DMS153 (cell line): ENCODE measurements around the gene BLVRA.
"Not testable (repeated sequence)": the region's sequence is repeated elsewhere in the genome, so short reads cannot be mapped to it uniquely, and the experiment has no call there.

Experiments
- DNase-seq: peaks from one replicate; lab custom pipeline; 2025; lab: John Stamatoyannopoulos, UW

BLVRA gene

GRCh38 chr7:43808410-43808809, 49.9 kb downstream of the BLVRA start:
- DNase-seq = no peak

DNA sequence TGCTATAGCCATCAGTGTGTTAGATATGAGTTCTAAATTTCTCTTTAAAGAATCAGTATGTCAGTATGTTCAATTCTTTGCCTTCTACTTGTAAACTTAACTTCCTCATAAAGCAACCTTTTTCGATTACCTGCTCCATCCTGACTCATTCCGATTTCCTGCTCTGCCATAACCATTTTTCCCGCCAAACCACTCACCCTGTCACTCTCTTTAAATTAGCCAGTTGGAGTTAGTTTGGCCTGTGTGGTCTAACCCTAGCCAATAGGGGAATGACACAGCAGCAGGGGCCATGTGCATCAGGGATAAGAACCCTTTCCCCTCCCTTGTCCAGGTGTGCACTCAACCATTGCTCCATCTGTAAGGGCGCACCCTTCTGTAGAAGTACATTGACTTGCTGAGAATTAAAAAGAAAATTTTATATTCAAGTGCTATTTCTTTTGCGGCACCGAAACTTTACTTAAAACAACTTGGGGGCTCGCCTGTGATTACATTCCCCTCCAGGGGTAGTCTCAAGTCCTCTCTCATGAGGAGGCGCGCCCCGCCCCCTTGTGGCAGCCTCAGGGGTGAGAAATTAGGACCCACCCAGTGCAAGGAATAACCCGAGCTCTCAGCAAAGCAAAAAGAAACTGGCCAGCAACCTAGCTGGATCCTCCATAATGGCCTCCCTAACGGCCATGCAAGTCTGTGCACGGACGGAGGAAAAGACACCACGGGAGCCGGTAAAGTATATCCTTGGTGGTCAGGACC, 51.9 kb downstream of the BLVRA start:
- DNase-seq = not testable (repeated sequence)

DNA sequence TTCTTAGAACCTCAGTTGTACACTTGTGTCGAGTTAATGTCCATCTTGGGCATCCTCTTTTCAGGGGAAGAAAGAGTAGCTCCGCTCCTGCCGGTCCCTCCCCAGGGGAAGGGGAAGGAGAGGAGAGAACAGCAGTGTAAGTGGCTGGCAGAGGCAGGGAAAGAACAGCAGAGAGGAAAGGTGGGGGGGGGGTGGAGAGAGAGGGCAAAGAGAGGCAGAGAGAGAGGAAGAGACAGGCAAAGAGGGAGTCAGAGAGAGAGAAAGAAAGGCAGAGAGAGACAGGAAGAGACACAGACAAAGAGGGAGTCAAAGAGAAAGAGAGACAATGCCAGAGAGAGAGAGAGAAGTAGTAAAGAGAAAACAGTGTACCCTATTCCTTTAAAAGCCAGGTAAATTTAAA, 56.9 kb downstream of the BLVRA start:
- no peak for DNase-seq

DNA sequence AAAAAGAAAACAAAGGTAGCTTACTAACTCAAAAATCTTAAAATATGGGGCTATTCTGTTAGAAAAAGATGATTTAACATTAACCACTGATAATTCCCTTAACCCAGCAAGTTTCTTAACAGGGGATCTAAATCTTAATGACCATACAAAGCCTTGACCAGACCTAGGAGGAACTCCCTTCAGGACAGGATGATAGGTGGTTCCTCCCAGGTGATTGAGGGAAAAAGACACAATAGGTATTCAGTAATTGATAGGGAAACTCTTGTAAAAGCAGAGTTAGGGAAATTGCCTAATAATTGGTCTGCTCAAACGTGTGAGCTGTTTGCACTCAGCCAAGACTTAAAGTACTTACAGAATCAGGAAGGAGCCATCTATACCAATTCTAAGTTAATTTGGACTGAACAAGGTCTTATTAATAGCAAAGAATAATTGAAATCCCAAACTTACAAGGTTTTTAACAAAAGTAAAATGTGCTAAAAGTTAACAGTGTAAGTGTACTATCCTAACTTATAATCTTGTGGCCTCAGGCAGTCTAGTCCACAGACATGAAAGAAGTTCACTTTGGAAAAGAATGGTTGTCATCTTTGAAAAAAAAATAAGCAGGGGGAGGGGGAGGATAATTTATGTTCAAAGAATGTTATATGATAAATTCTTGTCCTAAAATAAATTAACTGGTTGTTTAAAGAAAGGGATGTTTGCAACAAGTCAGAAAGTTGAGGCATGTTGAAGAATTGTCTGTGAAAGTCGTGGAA, 57.7 kb downstream of the BLVRA start:
- DNase-seq = not testable (repeated sequence)

- not testable (repeated sequence) for DNase-seq
Measured at GRCh38 chr7:43823425-43823824, 64.9 kb downstream of the BLVRA start.

DNA sequence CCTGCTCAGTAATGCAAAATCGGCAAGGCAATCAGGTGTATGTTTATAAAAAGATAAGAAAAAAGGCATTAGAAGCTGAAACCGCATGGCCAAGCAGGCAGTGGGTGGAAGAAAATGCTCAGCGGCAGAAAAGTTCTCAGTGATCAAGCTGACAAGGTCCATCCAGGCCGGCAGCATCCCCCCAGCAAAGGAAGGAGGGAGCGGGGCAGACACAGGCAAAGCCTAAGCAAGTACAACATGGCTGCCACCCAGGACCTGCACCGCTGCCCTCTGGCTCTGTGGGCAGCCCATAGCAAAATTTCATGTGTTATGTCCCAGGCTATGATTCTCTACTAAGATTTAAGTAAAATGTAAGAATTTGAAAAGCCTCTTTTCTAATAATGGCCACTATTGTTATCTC, 65.5 kb downstream of the BLVRA start:
- no peak for DNase-seq

DNA sequence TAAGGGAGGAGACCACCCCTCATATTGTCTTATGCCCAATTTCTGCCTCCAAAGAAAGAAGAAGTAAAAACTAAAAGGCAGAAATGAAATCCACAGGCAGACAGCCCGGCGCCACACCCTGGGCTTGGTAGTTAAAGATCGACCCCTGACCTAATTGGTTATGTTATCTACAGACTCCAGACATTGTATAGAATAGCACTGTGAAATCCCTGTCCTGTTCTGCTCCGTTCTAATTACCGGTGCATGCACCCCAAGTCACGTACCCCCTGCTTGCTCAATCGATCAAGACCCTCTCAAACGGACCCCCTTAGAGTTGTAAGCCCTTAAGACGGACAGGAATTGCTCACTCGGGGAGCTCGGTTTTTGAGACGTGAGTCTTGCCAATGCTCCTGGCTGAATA, 66.0 kb downstream of the BLVRA start:
- DNase-seq = not testable (repeated sequence)

DNA sequence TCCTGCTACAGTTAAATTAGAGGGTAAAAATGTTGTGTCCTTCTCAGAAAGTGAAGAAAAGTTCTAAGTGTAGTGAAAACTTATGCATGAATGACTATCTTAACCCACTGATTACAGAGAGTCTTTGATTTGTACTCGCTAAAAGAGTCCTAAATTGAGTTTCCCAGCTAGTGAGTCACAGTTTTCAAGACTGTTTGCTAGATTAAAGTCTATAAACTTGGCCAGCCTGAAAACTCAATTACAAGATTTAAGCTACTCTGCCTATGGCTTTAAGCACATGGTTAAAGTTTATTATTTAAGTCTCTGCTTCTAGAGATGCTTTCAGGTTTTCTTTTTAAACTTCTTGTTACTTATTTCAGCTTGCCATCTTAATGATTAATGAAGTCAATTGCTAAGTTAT, 66.5 kb downstream of the BLVRA start:
- DNase-seq = no peak

- no peak for DNase-seq
Measured at GRCh38 chr7:43825391-43825808, 66.9 kb downstream of the BLVRA start.

- DNase-seq = not testable (repeated sequence)
Measured at GRCh38 chr7:43830917-43831316, 72.4 kb downstream of the BLVRA start.

DNA sequence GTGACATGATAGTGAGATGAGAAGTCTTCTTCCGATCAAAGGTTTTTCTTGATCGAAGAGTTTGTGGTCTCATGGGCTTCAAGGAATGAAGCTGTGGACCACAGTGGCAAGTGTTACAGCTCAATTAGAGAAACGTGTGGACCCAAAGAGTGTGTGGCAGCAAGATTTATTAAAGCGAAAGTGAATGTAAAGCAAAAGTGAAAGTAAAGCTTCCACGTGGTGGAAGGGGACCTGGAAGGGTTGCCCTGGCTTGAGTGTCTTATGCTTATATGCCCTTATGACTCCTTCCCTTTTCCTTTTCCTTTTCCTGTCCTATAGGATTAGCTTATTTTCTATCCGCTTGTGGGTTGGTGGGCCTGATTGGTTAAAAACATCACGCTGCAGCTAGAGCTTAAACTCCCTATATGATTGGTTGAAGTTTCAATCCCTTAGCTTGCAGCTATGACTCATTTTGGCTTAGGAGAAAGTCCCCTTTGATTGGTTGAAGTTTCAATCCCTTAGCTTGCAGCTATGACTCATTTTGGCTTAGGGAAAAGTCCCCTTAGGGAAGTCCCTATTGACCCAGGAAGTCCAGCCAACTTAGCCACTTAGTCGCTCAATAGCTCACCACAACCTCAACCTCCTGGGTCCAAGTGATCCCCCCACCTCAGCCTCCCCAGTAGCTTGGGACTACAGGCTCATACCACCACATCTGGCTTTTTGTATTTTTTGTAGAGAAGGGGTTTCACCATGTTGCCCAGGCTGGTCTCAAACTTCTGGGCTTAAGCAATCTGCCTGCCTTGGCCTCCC, 76.2 kb downstream of the BLVRA start:
- no peak for DNase-seq

- no peak for DNase-seq
Measured at GRCh38 chr7:43838201-43838658, 79.8 kb downstream of the BLVRA start.

DNA sequence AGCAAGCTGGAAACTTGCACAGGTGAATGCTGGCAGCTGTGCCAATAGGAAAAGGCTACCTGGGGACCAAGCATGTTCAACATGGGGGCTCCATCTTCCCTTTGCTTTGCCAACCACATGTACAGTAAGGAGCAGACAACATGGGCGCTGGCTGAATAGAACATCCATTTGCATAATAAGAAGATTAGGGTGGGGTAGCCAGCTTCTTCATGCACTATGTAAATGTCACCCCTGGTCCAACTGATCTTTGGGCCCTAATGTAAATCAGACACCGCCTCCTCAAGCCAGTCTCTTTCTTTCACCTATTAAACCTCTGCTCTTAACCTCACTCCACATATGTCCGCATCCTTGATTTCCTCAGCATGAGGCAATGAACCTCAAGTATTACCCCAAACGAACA, 84.8 kb downstream of the BLVRA start:
- no peak for DNase-seq

DNA sequence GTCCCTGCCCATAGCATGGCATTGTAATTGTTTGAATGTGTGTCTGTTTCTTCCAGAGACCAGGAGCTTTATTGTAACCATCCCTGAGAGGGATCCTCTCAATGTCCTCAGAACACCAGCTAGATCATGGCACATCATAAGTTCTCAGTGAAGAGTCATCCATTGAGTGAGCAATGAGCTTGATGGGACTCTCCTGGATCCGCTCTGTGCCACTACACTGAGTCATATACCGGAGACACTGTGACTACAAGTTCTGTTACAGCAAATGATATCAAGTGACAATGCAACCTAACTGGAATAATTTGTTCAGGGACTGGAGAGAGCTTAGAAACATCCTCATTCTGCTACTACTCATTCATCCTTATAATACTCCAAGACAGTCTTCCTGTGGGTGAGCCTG, 85.8 kb downstream of the BLVRA start:
- DNase-seq = no peak

DNA sequence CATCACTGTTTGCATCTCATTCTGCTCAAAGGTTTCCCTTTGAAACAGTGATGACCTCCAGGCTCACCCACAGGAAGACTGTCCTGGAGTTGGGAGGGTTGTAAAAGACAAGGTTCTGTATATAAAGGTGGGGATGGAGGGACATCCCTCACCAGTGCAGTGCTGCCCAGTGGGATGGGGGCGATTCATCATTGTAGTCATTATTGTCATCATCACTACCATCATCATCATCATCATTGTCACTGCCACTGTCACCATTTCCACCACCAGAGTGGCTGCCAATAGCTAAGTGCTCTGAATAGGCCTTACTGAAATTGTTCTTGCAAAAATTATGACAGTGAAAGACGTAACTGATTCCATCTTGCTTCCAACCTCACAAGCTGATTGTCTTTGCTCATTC, 86.2 kb downstream of the BLVRA start:
- DNase-seq = no peak

DNA sequence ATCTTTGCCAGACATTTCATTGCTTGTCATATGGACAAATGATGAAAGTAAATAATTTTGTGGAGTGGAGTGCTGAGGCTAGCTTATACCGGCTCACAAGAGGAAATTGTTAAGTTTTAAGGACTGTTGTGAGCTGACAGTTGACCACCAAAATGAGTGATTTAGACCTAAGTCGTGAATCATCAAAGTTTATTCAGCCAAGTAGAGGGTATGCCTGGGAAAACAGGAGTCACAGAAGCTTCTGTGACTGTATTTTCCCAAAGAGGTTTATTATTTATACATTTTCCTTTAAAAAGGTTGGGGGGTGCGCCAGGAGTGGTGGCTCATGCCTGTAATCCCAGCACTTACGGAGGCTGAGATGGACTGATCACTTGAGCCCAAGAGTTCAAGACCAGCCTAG, 89.0 kb downstream of the BLVRA start:
- no peak for DNase-seq

- DNase-seq = no peak
Measured at GRCh38 chr7:43849047-43849446, 90.6 kb downstream of the BLVRA start.

DNA sequence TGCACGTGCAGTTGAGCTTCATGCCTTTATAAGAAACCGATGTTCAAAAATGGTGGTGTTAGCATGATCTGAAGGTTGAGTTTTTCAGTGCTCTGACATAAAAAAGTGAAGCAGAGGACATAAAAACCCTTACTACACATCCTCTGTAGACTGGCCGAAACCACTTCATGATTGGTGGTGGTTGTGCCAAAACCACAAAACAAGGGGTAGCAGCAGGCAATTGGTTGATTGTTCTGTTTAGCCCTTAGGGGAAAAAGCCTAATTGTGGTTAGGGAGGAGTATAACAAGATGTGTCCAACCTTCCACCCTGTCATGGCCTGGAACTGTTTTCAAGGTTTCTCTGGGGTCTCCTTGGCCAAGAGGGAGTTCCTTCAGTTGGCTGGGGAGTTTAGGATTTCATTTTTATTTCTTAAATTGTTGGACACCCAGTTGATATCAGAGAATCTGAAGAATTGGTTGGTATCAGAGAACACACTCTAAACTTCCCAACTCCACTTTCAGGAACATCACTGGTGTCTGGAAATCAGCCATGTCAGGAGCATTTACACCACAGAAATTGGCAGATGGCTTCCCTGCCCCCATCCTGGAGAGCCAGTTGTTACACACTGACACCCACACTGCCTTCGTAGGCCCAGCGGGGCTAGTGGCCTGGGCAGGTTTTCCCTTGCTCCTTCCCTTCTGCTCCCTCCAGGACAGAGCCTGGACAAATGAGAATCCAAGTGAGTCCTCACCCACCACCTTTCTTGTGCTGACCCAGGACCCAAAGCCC, 92.1 kb downstream of the BLVRA start:
- no peak for DNase-seq

DNA sequence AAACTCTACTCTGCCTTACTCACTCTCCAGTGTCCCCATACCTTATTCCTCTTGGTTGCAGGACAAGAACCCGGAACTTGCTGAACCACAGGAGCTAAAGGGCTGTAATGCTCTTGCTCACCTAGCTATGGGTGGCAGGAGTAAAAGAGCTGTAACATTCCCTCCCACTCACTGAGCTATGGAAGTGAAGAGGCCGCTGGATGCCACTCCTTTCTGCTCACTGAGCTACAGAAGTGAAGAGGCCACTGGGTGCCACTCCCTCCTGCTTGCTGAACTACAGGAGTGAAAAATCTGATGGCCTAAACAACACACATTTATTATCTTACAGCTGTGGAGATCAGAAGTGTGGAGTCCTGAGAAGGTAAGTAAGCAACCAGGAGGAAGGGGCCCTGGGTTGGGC, 93.3 kb downstream of the BLVRA start:
- no peak for DNase-seq

GRCh38 chr7:43855176-43855575, 96.7 kb downstream of the BLVRA start:
- no peak for DNase-seq

- no peak for DNase-seq
Measured at GRCh38 chr7:43856316-43856715, 97.8 kb downstream of the BLVRA start.
